ENCODE measurements around the gene MARK3.

The MARK3 gene

GRCh38 chr14:103514596-103515421, 129.6 kb downstream of the MARK3 start:
- Histone ChIP-seq H3K9me3 (no peaks in the 10 kb centered on the region), H3K4me3 (no peak overlapping the region), H3K36me3 (peaks cover 6 to 20% (median 15%) of the 10 kb centered on the region in 3 donors), H3K4me1 (peaks cover 0 to 43% (median 40%) of the 10 kb centered on the region in 4 donors), H3K27me3 (no peaks in the 10 kb centered on the region), H3K27ac (peak overlapping the region; percentile 28 to 90)
- no peak for TF ChIP-seq CTCF (IDR thresholded peaks at IDR 0.05)
- DNase-seq = peak in 1 of 2 donors; percentile 60
- intact Hi-C loops (cut with DNase I; ENCODE audit: low total_unique reads) = no loop called here

- TF ChIP-seq CTCF (IDR thresholded peaks at IDR 0.05) = no peak
- no peak for DNase-seq
- intact Hi-C loops (cut with DNase I; ENCODE audit: low total_unique reads) = no loop called here
- Histone ChIP-seq H3K4me3 (no peak overlapping the region), H3K27ac (peak overlapping the region in 1 of 2 donors; percentile 90), H3K27me3 (no peaks in the 10 kb centered on the region), H3K36me3 (peaks cover 4 to 9% (median 5%) of the 10 kb centered on the region in 3 donors), H3K4me1 (peaks cover 0 to 61% (median 53%) of the 10 kb centered on the region in 4 donors), H3K9me3 (no peaks in the 10 kb centered on the region)
Observed at GRCh38 chr14:103516426-103517173, 131.4 kb downstream of the MARK3 start.

GRCh38 chr14:103517174-103517566, 132.0 kb downstream of the MARK3 start:
- peaks cover 0 to 66% (median 58%) of the 10 kb centered on the region in 4 donors for H3K4me1 ChIP-seq
- TF ChIP-seq CTCF (IDR thresholded peaks at IDR 0.05) = no peak
- H3K36me3 ChIP-seq = peaks cover 4 to 7% (median 5%) of the 10 kb centered on the region in 3 donors
- intact Hi-C loops (cut with DNase I; ENCODE audit: low total_unique reads) = no loop called here
- peak in 1 of 2 donors; percentile 60 for DNase-seq
- no peaks in the 10 kb centered on the region for H3K9me3 ChIP-seq
- no peak overlapping the region for H3K4me3 ChIP-seq
- H3K27ac ChIP-seq = peak overlapping the region in 1 of 2 donors; percentile 90
- no peaks in the 10 kb centered on the region for H3K27me3 ChIP-seq

- no peak for TF ChIP-seq CTCF (IDR thresholded peaks at IDR 0.05)
- H3K27ac ChIP-seq = peak overlapping the region; percentile 84 to 90
- no peak overlapping the region for H3K4me3 ChIP-seq
- DNase-seq = no peak
- intact Hi-C loops (cut with DNase I; ENCODE audit: low total_unique reads) = loop anchor here (2.0 kb wide), 1 partner anchor 29 kb away; no protein-coding TSS in a partner anchor
- H3K4me1 ChIP-seq = peaks cover 0 to 65% (median 55%) of the 10 kb centered on the region in 4 donors
- H3K36me3 ChIP-seq = peaks cover 4 to 7% (median 5%) of the 10 kb centered on the region in 3 donors
- no peaks in the 10 kb centered on the region for H3K9me3 ChIP-seq
- H3K27me3 ChIP-seq = no peaks in the 10 kb centered on the region
Observed at GRCh38 chr14:103517721-103518421, 132.7 kb downstream of the MARK3 start.

GRCh38 chr14:103518422-103519042, 133.3 kb downstream of the MARK3 start:
- peak overlapping the region; percentile 84 to 90 for H3K27ac ChIP-seq
- intact Hi-C loops (cut with DNase I; ENCODE audit: low total_unique reads) = loop anchor here (2.0 kb wide), 1 partner anchor 28 kb away; no protein-coding TSS in a partner anchor
- H3K4me3 ChIP-seq = no peak overlapping the region
- H3K4me1 ChIP-seq = peaks cover 0 to 63% (median 54%) of the 10 kb centered on the region in 4 donors
- H3K27me3 ChIP-seq = no peaks in the 10 kb centered on the region
- H3K9me3 ChIP-seq = no peaks in the 10 kb centered on the region
- peak; percentile 94 to 96 for TF ChIP-seq CTCF (IDR thresholded peaks at IDR 0.05)
- peak in 1 of 2 donors; percentile 86 for DNase-seq
- peaks cover 4 to 7% (median 5%) of the 10 kb centered on the region in 3 donors for H3K36me3 ChIP-seq
